Muscle of arm (tissue), 12 donors: ENCODE results near the gene MEX3D. TPM values are rescaled to one million over a fixed set of nuclear protein-coding genes. Genes with fewer than 3 reads are reported as not detected.
A peak's percentile ranks its signal among the peaks of the same experiment; 100 is the strongest.

Experiments
- DNase-seq: peaks from one replicate; pipeline ENCODE4 v3.0.0-alpha.2; 2013
- polyA plus RNA-seq, 12 donors: library from polyadenylated mRNA; unstranded; fragments of 120-200 nt; gene quantifications; one replicate each; pipeline ENCODE4 v1.2.1, GENCODE V29; 2013; ENCODE audit not compliant: insufficient read length in 12 of 12

The MEX3D gene
- polyA plus RNA-seq, 12 donors = 17.1 to 35.0 (median 21.8) TPM; not detected in 1

- no peak for DNase-seq
These were observed 7.5 kb upstream of the MEX3D start for GRCh38 chr19:1575323-1576241.

DNA sequence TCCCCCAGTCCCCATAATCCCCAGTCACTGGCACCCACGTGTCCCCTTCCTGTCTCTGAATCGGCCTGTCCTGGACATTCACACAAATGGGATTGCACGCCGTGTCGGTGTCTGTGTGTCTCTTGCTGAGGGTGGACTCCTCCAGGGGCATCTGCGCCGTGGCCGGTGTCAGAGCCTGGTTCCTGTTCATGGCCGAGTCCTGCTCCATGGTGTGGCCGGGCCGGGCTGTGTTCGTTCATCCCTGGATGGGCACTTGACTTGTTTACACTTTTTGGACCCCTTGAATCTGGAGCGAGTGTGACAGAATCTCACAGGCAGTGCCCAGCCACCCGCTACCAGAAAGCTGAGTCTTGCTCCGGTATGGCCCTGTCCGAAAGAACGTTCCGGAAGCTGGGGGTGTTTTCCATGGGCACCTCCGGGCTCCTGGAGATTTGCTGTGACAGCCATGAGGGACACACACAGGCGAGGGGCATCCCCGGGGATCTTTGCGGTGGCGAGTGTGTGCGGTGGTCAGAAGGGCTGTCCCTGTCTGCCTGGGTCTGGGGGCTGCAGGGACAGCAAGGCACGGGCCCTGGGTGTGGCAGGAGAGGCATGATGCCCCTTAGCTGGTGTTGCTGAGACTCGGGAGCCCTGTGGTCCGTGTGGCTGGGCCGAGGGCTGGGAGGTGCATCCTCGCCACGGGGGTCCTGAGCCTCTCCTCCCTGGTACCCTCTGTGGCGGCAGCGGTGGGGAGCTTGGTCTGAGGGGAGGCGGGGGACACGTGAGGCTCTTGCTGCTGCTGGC is 6.4 kb upstream of the MEX3D start:
- DNase-seq = no peak

- no peak for DNase-seq
These were observed 4.7 kb upstream of the MEX3D start for GRCh38 chr19:1572795-1573194.

GRCh38 chr19:1571358-1571757 is 3.2 kb upstream of the MEX3D start:
- DNase-seq = no peak

DNA sequence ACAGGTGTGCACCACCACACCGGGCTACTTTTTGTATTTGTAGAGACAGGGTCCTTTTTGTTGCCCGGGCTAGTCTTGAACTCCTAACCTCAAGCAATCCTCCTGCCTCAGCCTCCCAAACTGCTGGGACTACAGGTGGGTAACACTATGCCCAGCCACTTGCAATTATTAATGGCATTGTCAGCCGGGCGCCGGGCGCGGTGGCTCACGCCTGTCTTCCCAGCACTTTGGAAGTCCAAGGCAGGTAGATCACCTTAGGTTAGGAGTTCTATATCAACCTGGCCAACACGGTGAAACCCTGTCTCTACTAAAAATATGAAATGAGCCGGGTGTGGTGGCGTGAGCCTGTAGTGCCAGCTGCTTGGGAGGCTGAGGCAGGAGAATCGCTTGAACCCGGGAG is 2.7 kb upstream of the MEX3D start:
- DNase-seq = no peak

- DNase-seq = no peak
These were observed 1.9 kb upstream of the MEX3D start for GRCh38 chr19:1569997-1570396.

DNA sequence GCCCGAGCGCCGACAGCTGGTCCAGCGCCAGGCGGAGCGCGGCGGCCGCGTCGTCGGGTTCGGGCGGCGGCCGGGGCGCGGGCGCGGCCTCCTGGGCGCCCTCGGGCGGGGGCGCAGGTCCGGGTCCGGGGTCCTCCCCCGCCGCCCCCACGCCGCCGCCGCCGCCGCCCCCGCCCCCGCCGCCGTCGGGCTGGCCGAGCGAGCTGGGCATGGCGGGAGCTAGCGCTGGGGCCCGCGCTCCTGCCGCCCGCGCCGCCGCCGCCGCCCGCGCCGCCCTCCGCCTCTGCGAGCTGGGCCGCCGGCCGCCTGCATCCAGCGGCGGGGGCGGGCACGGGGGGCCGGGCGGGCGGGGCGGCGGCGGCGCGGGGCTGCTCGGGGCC is 287 bp downstream of the MEX3D start:
- no peak for DNase-seq

DNA sequence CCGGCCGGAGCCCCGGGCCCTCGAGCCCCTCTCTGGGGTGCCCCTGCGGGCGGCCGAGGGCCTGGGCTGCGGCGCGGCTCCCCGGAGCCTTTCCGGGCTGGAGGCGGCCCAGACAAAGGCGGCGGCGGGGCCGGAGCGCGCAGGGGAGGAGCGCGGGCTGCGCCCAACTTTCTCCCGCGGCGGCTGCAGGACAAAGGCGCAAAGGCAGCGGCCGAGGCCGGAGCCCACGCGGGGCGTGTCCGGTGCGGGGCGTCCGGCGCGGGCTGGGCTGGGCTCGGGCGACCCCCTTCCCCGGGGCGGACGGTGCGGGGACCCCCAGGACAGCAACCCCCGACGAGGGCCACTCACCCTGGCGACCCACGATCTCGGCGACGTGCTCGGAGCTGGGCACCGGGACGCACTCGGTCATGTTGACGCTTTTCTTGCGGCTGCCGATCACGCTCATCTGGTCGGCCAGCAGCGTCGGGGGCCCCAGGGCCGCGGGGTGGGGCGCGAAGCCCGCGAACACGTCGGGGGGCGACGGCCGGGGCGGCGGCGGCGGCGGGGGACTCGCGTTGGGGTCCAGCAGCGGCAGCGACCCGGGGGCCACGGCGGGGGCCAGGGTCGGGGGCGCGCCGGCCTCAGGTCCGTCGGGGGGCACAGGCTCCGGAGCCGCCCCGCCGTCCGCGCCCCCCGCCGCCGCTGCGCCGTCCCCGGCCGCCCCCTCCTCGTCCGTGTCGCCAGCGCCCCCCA is 843 bp downstream of the MEX3D start:
- peak; percentile 20 for DNase-seq

DNA sequence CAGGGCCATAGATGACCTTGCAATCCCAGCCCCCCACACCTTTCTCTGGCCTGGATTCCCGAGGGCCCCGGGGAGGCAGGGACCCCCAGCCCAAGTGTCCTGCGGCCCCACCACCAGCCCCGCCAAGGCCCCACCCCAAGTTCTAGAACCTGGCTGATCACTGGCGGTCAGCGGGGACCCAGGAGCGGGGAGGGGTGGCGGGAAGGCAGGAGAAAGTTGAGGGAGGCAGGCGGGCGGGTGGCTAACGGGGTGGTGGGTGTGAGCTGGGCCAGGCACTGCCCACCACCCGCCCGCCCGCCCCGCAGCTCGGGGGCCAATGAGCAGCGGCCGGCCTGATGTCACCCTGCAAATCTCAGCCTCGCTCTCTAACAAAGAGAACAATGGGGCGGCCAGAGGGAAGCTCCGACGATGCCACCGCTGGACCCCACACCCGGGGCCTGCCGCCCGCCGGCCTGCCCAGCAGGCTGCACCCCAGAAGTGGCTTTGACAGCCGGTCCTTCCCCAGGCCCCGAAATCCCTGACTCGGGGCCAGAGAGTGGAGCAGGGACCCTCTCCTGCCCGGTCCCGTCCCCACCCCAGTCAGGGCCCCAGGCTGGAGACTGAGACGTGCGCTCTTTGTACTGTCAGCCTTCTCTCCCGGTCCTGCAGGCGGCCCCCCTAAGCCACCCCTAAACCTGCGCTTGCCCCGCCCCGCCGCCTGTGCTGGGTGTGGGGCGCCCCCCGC is 1.6 kb downstream of the MEX3D start:
- peak; percentile 87 for DNase-seq

GRCh38 chr19:1563251-1563650 is 4.9 kb downstream of the MEX3D start:
- no peak for DNase-seq

DNA sequence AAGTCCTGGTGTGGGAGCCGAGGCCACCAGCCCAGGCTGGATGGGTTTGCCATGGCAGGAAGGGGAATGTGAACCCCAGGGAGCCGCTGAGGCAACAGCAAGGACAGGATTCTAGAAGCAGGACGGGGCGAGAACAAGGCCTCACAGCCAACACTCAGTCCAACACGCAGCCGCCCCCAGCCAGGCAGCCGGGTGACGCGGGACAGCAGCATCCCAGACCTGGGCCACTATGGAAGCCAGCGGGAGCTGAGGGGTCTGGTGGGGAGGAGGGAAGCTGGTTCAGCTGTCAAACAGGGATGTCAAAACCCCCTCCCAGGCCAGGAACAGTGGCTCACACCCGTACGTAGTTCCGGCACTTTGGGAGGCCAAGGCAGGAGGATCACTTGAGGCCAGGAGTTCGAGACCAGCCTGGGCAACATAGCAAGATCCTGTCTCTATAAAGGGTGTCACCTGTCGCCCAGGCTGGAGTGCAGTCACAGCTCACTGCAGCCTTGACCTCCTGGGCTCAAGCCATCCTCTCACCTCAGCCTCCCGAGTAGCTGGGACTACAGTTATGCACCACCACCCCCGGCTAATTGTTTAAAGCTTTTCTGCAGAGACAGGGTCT is 6.8 kb downstream of the MEX3D start:
- no peak for DNase-seq

DNA sequence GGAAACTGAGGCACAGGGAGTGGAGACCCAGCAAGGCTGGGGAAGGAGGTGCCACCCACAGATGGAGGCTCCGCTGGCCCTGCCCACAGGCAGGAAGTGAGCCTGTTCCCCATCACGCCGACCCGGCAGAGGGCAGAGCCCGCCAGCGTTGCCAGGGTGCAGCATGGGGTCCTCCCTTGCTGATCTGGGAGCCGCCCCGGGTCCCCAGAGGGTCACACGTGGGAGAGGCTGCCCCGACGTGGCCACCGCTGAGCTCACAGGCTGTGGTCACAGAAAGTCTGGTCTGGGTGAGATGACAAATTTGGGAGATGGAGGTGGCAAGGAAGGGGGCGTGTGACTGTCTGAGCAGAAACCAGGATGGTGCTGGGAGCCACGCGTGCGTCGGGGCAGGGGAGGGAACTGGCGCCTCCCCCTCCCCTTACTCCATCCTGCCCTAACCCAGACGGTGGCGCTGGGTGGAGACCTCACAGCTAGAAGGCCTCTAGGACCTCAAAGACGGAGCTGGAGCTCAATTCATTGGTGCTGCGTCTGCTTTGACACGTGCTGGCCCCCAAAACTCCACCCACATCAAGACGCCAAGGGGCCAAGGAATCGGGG is 7.7 kb downstream of the MEX3D start:
- no peak for DNase-seq

DNA sequence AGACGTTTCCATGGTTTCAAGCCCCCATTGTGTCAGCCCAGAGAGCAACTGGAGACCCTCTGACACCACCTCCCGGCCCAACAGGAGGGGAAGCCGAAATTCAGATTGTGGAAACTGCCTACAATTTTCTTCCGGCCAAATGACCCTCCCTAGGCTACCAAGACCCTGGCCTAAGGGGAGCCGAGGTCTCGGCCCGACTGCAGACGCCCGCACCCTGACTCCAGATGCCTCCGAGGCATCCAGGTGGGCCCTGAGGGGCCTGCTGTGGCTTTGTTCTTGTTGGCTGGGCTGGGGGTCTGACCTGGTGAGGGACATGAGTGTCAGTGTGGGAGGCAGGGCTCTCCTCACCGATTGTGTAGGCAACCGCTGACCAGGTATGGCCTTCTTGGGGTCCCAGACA is 9.6 kb downstream of the MEX3D start:
- no peak for DNase-seq

GRCh38 chr19:1556390-1557070 is 11.6 kb downstream of the MEX3D start:
- no peak for DNase-seq

GRCh38 chr19:1555487-1556389 is 12.4 kb downstream of the MEX3D start:
- DNase-seq = no peak

DNA sequence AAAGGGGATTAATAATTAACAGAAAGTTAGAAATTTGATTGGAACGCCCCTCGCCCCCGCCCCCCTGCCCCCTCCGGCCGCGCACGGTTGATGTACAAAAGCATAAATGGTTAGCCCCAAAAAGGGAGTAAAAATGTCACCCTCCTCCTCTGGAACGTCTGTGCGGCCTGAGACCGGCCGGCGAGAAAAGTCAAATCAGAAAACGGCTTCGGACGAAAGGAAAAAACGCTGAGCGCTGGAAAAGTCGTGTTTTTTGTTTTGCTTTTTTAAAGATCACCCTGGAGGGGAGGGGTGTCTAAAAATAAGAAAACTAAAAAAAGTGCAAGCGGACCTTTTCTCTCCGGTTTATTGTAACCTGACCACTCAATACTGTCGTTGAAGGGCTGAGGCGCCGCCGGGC is 13.2 kb downstream of the MEX3D start:
- no peak for DNase-seq

DNA sequence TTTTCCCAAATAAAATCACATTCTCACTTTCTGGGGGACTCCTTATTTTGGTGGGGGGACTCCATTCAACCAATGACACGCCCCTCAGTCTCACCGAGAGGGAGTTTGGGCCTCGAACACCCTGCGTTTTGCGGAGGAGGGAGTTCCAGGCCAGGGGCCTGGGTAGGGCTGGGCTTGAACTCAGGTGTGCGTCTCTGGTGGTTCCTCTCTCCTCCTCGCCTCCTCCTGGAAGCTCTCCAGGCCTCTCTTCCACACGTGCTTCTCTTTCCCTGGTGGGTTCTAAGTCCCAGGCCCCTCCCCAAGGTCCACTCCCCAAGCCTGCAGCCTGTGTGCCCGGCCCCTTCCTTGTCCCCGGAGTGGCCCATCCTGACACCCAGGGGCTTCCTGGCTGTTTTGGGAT is 14.7 kb downstream of the MEX3D start:
- DNase-seq = no peak

DNA sequence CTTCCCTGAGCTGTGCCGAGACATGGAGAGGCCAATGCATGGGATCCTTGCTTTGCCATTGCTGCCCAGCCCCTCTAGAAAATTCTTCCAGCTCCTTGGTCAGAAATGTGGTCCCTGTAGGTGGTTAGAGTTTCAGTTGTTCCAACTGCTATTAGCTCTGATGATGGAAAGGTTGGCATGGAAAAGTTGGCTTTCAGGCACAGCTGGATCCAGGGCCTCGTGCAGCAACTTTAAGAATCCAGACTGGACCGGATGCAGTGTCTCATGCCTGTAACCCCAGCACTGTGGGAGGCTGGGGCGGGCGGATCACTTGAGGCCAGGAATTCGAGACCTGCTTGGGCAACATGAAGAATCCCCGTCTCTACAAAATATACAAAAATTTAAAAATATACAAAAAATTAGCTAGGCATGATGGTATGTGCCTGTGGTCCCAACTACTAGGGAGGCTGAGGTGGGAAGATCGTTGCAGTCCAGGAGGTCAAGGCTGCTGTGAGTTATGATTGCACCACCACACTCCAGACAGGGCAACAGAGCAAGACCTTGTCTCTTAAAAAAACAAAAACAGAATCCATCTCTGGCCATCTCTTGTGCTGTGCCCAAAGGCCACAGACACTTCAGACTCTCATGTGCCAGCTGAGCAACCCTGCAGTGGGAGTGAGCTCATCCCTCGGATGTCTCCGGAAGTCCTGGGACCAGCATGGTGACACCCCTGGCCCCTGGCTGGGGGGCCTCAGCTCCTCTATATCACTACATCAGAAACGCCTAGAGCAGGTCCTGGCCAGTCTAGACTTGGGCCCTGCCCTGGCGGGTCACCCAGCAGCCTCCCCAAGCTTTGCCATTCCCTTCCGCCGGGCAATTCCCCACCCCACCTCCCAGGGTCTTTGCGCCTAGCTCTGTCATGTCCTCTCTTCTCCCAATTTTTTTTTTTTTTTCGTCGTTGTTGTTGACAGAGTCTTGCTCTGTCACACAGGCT is 16.8 kb downstream of the MEX3D start:
- no peak for DNase-seq
